GM12873 (cell line): Measurements from ENCODE around the gene ZBED2.

Source experiments
- TF ChIP-seq, protein P1 (sequence below): IDR thresholded peaks from 2 replicates; pipeline ENCODE4 v1.5.1; 2012; ENCODE audit warnings: low read depth, mild to moderate bottlenecking, moderate library complexity, low read length, control low read depth; ENCODE audit not compliant: insufficient read depth; ENCODE audit errors: missing control alignments

ZBED2 gene

DNA sequence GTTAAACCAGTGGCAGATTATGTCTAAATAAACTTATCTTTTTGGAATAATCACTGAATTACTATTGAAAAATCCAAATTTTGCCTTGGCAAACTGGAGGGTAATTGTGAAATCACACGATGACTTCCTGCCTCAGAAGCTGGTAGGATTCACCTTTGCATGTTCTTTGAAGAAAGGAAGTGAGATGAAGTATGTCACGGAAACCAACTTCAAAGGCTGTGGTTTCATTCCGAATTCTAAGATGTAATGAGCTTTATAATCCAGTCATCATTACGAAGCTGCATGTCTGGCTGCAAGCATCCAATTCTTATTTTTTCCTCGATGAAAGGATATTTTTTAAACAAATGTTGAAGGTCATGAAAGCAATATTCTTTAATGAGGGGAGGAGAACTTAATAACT lies 15.0 kb upstream of the ZBED2 start:
- TF ChIP-seq, protein P1, sequence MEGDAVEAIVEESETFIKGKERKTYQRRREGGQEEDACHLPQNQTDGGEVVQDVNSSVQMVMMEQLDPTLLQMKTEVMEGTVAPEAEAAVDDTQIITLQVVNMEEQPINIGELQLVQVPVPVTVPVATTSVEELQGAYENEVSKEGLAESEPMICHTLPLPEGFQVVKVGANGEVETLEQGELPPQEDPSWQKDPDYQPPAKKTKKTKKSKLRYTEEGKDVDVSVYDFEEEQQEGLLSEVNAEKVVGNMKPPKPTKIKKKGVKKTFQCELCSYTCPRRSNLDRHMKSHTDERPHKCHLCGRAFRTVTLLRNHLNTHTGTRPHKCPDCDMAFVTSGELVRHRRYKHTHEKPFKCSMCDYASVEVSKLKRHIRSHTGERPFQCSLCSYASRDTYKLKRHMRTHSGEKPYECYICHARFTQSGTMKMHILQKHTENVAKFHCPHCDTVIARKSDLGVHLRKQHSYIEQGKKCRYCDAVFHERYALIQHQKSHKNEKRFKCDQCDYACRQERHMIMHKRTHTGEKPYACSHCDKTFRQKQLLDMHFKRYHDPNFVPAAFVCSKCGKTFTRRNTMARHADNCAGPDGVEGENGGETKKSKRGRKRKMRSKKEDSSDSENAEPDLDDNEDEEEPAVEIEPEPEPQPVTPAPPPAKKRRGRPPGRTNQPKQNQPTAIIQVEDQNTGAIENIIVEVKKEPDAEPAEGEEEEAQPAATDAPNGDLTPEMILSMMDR: no peak

DNA sequence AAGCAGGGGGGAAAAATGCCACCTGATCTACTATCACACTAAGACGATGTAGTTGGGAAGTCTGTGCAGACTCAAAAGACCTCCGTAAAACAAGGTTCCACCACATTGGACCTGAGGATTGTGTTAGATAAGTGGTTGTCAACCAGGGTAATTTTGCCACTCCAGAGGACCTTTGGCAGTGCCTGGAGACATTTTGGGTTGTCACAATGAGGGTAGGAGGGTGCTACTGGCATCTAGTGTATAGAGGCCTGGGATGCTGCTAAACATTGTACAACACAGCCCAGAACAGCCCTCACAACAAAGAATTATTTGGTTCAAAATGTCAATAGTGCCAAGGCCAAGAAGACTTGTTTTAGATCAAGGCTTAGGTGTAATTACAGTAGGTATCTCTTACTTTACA lies 14.6 kb upstream of the ZBED2 start:
- TF ChIP-seq, protein P1: no peak

DNA sequence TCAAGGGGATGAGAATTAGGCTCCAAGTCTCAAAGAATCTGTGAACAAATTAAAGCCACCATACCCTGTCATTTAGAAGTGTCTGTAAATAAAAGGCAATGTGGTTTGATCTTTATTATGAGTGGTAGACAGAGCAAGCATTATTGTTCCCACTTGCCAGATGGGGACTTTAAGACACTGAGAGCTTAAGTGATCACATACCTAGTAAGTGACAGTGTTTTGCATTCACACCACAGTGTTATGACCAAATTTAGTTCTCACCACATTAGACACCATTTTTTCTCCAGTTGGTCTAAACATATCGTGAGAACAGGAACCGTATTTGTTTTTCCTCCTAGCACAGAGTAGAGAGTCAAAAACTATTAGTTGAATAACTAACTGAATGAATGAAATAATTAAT lies 13.2 kb upstream of the ZBED2 start:
- TF ChIP-seq, protein P1: no peak

DNA sequence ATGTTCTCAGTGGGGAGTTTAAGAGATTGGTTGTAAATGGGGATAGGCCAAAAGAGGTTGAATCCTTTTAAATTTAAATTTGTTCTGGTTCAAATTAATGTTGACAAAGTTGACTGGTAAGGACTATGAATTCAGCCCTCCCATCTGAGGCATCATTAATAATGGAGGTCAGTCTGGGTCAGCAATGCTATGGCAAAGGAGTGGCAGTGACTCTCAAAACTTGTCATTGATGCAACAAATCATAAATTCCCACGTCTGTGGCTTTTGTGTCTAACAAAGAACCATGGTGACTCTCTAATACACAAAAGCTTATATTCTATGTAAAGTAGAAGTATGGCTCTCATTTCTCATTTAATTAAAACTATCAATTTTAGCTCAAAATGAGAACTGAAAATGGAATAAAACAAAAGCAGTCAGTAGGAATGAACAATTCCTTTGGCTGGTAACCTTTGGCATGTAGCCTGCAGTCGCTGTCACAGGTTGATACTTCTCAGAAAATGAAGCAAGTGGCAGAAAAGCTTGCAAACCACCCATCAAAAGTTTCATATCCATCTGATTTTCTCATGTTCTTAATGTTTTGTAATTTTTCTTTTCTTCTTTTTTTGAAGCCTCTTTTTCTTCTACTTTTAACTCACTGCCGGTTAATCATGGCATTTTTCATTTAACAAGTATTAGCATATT lies 12.2 kb upstream of the ZBED2 start:
- TF ChIP-seq, protein P1: no peak

DNA sequence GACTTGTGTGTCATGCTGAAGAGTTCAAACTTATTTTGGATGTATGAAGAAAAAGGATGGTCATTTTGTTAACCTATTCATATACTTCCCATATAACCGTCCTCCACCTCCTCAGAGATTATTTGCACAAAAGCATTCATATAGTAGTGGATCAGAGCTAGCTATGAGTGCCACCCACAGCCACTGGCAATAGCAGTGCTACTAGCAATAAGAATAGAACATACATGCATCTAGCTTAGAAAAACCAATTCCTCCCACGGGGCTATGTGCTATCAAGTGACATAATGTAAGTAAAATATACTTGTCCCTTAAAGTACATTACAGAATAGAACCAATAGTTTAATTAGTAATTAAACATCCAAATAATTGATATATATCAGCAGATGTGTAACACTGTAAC lies 10.3 kb upstream of the ZBED2 start:
- TF ChIP-seq, protein P1: no peak

DNA sequence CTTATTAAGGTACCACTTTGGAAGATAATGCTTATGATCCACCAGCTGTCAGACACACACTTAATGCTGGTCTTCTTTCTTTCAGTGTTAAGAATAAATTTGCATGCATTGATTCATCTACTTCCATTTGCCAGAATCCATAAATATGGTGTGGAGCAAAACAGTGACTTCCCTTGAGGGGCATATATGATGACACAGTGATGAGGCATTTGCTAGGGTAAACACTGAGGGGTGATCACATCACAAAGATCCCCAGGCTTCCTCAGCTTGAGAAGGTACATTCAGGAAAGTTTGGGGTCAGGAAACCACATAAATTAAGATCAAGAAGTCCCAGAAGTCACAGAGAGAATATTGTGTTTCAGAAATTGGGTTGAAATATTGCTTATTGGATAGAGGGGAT lies 9.9 kb upstream of the ZBED2 start:
- TF ChIP-seq, protein P1: no peak

DNA sequence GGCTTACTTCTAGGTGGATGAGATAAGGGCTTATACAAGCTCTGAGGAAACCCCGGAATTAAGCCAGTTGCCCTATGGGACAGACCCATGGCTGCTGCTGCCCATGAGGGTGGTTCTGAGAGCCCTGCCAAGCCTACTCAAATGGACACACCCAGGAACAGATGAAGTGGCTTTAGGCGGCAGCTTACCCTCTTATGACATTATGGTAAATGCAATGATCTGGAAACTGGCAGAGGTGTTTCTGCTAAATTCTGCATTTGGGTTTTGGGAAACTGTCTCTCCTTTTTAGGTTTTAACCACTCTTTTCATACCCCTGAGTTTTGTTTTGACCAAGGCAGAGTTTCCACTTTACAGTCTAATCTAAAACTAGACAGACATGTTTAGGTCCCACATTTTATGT lies 9.0 kb upstream of the ZBED2 start:
- TF ChIP-seq, protein P1: no peak
